ENCODE data around the gene CRISP2. TPM values are rescaled to one million over a fixed set of nuclear protein-coding genes. Genes with fewer than 3 reads are reported as not detected.
A peak's percentile ranks its signal among the peaks of the same experiment; 100 is the strongest.

CRISP2 gene
- total and polyA plus RNA-seq, 2 experiments from 2014 or later, result 0.63 to 1.2 TPM

DNA sequence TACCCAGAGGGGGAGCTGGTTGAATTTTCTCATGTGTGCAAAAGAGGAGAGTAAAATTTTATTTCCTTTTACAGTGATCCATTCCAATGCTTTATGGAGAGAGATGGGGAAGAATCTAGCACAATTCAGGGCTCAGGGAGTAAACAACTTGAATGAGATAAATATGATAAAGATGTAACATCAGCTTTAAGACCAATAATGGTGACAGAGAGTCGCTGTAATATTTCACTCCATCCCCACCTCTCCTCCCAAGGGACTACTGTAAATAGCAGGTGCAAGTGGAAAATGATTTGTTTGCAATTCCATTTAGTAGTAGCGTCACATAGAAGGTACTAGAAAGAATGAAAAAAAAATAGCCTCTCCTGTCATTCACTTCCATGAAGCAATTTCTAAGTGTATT, 26.1 kb upstream of the CRISP2 start (continued):
- TF ChIP-seq CREB1 (CRISPR knock-in tag; IDR thresholded peaks at IDR 0.05; ENCODE audit: low read depth), result no peak
- TF ChIP-seq, protein P1, sequence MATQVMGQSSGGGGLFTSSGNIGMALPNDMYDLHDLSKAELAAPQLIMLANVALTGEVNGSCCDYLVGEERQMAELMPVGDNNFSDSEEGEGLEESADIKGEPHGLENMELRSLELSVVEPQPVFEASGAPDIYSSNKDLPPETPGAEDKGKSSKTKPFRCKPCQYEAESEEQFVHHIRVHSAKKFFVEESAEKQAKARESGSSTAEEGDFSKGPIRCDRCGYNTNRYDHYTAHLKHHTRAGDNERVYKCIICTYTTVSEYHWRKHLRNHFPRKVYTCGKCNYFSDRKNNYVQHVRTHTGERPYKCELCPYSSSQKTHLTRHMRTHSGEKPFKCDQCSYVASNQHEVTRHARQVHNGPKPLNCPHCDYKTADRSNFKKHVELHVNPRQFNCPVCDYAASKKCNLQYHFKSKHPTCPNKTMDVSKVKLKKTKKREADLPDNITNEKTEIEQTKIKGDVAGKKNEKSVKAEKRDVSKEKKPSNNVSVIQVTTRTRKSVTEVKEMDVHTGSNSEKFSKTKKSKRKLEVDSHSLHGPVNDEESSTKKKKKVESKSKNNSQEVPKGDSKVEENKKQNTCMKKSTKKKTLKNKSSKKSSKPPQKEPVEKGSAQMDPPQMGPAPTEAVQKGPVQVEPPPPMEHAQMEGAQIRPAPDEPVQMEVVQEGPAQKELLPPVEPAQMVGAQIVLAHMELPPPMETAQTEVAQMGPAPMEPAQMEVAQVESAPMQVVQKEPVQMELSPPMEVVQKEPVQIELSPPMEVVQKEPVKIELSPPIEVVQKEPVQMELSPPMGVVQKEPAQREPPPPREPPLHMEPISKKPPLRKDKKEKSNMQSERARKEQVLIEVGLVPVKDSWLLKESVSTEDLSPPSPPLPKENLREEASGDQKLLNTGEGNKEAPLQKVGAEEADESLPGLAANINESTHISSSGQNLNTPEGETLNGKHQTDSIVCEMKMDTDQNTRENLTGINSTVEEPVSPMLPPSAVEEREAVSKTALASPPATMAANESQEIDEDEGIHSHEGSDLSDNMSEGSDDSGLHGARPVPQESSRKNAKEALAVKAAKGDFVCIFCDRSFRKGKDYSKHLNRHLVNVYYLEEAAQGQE (IDR thresholded peaks at IDR 0.05; ENCODE audit: unreplicated experiment), result no peak
- TF ChIP-seq ZNF114 (CRISPR knock-in tag; IDR thresholded peaks at IDR 0.05), result no peak
- TF ChIP-seq EZH2phosphoT487 (IDR thresholded peaks at IDR 0.05; ENCODE audit: unreplicated experiment), result no peak
- no peak for TF ChIP-seq POLR2AphosphoS5 (IDR thresholded peaks at IDR 0.05; ENCODE audit: low read depth)
- TF ChIP-seq ZNF331 (CRISPR knock-in tag; IDR thresholded peaks at IDR 0.05; ENCODE audit: low read depth), result no peak
- no peak for TF ChIP-seq JUNB (IDR thresholded peaks at IDR 0.05; ENCODE audit: unreplicated experiment)
- TF ChIP-seq NANOG (IDR thresholded peaks at IDR 0.05; ENCODE audit: borderline replicate concordance), result no peak
- TF ChIP-seq EZH2 (IDR thresholded peaks at IDR 0.05; ENCODE audit: low read depth, unreplicated experiment), result no peak

DNA sequence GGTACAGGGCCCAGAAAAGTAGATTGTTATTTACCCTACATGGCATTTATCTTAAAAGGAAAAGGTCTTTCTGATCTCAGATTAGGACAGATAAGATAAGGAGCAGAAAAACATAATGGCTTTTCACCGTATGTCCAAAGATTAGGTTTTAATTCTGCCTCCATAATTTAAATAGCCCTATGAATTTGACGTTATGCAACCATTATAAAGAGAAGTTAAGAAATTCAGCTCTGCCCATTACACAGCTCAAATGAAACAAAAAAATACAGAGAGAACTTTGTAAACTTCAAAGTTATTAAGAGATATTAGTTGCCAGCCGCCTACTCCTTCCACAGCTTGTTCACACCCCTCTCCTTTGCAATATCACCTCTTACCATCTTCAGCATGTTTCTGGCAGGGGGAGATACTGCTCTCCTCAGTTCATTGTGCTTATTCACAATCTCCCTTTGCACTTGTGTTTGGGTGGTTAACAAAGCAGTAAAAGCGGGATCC, 22.7 kb upstream of the CRISP2 start:
- H3K36me3 ChIP-seq (ENCODE audit: insufficient read depth), result no peaks in the 10 kb centered on the region
- Mint-ChIP-seq H3K27ac (no peak overlapping the region), H3K9me3 (no peaks in the 10 kb centered on the region), H3K4me3 (no peak overlapping the region), H3K27me3 (ENCODE audit: insufficient read depth, low read depth, poor library complexity) (no peaks in the 10 kb centered on the region), H3K36me3 (ENCODE audit: low read depth) (no peaks in the 10 kb centered on the region), H3K4me1 (no peaks in the 10 kb centered on the region)
- H3K27ac ChIP-seq (ENCODE audit: low read depth), result no peak overlapping the region
- H3K27me3 ChIP-seq (ENCODE audit: insufficient read depth), result no peaks in the 10 kb centered on the region
- peak overlapping the region; percentile 6; the same call in 1 of the 2 replicates for H2AFZ ChIP-seq
- H3K4me3 ChIP-seq, result no peak overlapping the region
- H3K4me2 ChIP-seq, result no peak overlapping the region
- TF ChIP-seq, protein P1 (IDR thresholded peaks at IDR 0.05; ENCODE audit: unreplicated experiment), result no peak
- no peak for TF ChIP-seq CTCF (conservative IDR thresholded peaks at IDR 0.05; ENCODE audit: low read depth in 2 of 2)
- no peaks in the 10 kb centered on the region for H3K4me1 ChIP-seq (ENCODE audit: insufficient read depth)
- ATAC-seq, result no peak
- no peaks in the 10 kb centered on the region for H3K9me2 ChIP-seq (ENCODE audit: insufficient read depth)
- no peaks in the 10 kb centered on the region for H3K79me2 ChIP-seq (replicated peaks; ENCODE audit: insufficient read depth)
- H4K20me1 ChIP-seq (replicated peaks; ENCODE audit: insufficient read depth), result no peaks in the 10 kb centered on the region
- no peaks in the 10 kb centered on the region for H3F3A ChIP-seq (replicated peaks; ENCODE audit: low read depth)
- DNase-seq (ENCODE audit: low spot score), result no peak
